Ovary (tissue), 3 donors: ENCODE results near the gene COPE.

Experiments
- CTCF ChIP-seq, 3 donors: fragments of 450-650 bp in 2 of 3; fragments of 200-600 bp in 1 of 3; IDR thresholded peaks; one replicate each; pipeline versions ENCODE4 v1.5.1 to v1.8.0; 2016 to 2022; ENCODE audit warnings: antibody characterized with exemption in 3 of 3, mild to moderate bottlenecking in 1 of 3
- EP300 ChIP-seq: sonication (generic); formaldehyde crosslinking; IDR thresholded peaks from one replicate; pipeline ENCODE4 v1.6.1; 2017; ENCODE audit warnings: antibody characterized with exemption
- POLR2A ChIP-seq: fragments of 450-650 bp; IDR thresholded peaks from one replicate; pipeline ENCODE4 v1.6.1; 2017; ENCODE audit warnings: antibody characterized with exemption, mild to moderate bottlenecking, moderate library complexity
- donor health status: DM: no; HTN: no; CAD: no.

- TF ChIP-seq POLR2A = no peak
- TF ChIP-seq CTCF (IDR thresholded peaks at IDR 0.05) = no peak
- no peak for TF ChIP-seq EP300
Measured at GRCh38 chr19:18889949-18890745, 29.0 kb downstream of the COPE start.
